Smooth muscle cell of bladder (primary cell): ENCODE results near the gene ANGPTL8. TPM values are rescaled to one million over a fixed set of nuclear protein-coding genes. Genes with fewer than 3 reads are reported as not detected.

Experiments
- total RNA-seq: library from RNA; depleted of rRNA; stranded (reverse); fragments of >200 nt; gene quantifications from 2 replicates; pipeline ENCODE4 v1.2.3, GENCODE V29; 2014

The ANGPTL8 gene, protein sequence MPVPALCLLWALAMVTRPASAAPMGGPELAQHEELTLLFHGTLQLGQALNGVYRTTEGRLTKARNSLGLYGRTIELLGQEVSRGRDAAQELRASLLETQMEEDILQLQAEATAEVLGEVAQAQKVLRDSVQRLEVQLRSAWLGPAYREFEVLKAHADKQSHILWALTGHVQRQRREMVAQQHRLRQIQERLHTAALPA
- 0.18 TPM in 1 of 2 replicates, not detected in the other for total RNA-seq

DNA sequence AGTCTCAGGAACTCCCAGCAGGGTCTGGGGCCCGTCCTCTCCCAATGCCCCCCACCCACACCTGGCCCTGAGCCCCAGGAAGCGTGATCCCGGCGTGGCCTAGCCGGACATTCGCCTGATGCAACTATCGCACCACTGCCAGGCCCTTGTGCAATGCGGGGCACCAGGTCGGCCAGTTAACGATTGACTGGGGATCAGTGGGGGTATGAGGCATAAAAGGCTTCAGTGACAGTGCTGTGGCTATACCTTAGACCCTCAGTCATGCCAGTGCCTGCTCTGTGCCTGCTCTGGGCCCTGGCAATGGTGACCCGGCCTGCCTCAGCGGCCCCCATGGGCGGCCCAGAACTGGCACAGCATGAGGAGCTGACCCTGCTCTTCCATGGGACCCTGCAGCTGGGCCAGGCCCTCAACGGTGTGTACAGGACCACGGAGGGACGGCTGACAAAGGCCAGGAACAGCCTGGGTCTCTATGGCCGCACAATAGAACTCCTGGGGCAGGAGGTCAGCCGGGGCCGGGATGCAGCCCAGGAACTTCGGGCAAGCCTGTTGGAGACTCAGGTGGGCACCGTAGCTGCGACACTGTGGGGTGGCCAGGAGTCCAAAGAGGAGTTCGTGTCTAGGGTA is at the start of gene ANGPTL8:
TSS of gene ANGPTL8 (plus strand) at position 243 of the 624 bp plus-strand sequence. CDS start at position 262, 19 bp downstream.

DNA sequence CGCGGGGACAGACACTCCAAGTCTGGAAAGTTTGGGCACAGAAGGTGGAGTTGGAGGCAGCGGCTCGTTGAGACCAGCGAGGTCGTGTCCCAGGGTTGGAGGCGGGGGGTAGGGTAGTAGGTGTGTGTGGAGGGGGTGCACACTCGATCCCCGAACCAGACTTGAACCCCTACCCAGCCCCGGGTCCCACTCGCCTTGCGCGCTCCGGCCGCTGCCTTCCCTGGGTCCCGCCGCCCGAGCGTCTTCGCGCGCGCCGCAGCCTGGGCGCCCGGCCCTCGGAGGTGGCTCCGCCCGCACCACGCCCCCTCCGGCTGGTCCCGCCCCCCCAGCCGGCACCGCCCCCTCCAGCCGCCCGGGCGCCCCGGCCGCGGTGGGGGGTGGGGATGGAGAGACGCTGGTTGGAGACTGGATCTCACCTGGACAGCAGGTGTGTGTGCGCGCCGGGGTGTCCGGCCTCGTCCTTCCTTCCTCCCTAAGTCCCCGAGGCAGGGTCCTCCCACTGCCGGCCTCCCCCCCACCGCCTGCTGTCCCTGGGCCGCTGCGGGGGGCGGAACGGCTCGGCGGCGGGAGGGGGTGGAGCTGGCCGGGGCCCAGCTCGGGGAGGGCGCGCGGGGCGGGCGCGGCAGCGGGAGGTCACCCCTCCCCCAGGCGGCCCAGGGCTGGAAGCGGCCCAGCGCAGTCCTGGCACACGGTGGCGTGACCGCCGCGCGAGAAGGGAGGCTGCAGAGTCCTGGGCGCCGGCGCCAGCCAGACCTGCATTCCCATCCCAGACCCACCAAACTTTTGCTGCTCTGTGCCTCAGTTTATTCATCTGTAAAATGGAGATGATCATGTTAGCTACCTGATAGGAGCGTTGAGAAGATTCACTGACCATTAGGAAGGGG is 41.9 kb upstream of the ANGPTL8 start, which contains the start of gene KANK2:
TSS of gene KANK2 (minus strand) at position 255 of the 884 bp plus-strand sequence. CDS start 3,034 bp downstream, outside the sequence.

DNA sequence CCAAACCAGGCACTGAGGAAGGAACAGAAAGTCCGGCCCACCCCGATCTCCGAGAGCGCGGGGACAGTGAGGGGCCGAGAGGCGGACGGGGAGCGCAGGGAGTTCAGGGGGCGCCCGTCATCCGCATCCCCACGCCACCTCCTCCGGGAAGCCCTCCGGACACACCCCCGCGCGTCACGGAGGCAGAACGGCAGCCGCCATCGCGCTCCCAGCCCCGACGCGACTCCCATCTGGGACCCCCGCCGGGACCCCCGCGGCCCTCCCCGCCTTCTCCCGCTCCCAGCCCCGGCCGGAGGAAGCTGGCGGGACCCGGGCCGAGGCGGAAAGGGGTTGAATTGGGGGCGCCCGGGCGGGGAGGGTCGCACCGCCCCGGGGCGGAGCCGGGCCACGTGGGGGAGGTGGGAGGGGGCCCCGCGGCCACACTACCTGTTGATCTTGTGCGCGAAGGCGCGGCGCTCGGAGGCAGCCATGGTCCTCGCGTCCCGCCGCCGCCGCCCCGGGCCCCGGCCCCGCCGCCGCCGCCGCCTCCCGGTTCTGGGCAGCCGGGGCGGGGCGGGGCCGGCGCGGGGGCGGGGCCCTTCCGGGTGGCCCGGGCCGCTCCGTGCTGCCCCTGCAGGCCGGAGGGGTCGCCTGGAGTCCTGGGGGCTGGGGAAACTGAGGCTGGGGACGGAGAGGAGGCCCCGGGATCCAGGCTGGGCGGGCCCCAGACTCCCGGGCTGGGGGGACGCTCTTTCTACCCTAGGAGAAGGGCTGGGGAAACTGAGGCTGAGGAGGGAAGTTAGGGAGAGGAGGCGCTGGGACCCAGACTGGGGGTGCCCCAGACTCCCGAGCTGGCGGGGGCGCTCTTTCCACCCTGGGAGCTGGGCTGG is 22.8 kb downstream of the ANGPTL8 start, which contains the start of gene DOCK6:
TSS of gene DOCK6 (minus strand) at position 554 of the 869 bp plus-strand sequence. CDS start at position 470, 84 bp downstream.

Other genes with a start within 250 kb of the ANGPTL8 start
- gene LDLR, start 150.2 kb upstream of the ANGPTL8 start, total RNA-seq: 241 and 268 TPM in 2 replicates
- 9.6 and 14.8 TPM in 2 replicates for gene SPC24, start 83.8 kb upstream of the ANGPTL8 start, total RNA-seq
- gene KANK2, start 42.1 kb upstream of the ANGPTL8 start, total RNA-seq: 137 and 277 TPM in 2 replicates
- 5.0 and 7.0 TPM in 2 replicates for gene DOCK6, start 22.9 kb downstream of the ANGPTL8 start, total RNA-seq
- gene TSPAN16, start 56.5 kb downstream of the ANGPTL8 start, total RNA-seq: not detected in 2 replicates
- 16.2 and 22.2 TPM in 2 replicates for gene RAB3D, start 100.0 kb downstream of the ANGPTL8 start, total RNA-seq
- gene TMEM205, start 106.6 kb downstream of the ANGPTL8 start, total RNA-seq: 92.3 and 93.8 TPM in 2 replicates
- gene CCDC159, start 106.9 kb downstream of the ANGPTL8 start, total RNA-seq: 7.0 and 9.6 TPM in 2 replicates
- gene PLPPR2, start 115.8 kb downstream of the ANGPTL8 start, total RNA-seq: 10.0 and 13.0 TPM in 2 replicates
- 0.37 and 0.43 TPM in 2 replicates for gene SWSAP1, start 135.0 kb downstream of the ANGPTL8 start, total RNA-seq
- 3.8 and 6.0 TPM in 2 replicates for gene EPOR, start 144.7 kb downstream of the ANGPTL8 start, total RNA-seq
- 1.4 TPM in 2 replicates for gene RGL3, start 179.7 kb downstream of the ANGPTL8 start, total RNA-seq
- gene ODAD3, start 195.5 kb downstream of the ANGPTL8 start, total RNA-seq: 0.18 and 0.28 TPM in 2 replicates
- gene PRKCSH, start 196.0 kb downstream of the ANGPTL8 start, total RNA-seq: 106 and 160 TPM in 2 replicates
- gene ELAVL3, start 241.4 kb downstream of the ANGPTL8 start, total RNA-seq: not detected in 2 replicates